Astrocyte (in vitro differentiated cells and primary cell): ENCODE measurements around the gene HACD1. TPM values are rescaled to one million over a fixed set of nuclear protein-coding genes. Genes with fewer than 3 reads are reported as not detected.

ENCODE experiments used
- DNase-seq: peaks from one replicate; pipeline ENCODE4 v3.0.0-alpha.2; 2010; ENCODE audit warnings: low read depth
- FAIRE-seq: peaks from 2 replicates; lab custom pipeline; 2011; peaks lifted over from hg19 to GRCh38; lab: Jason Lieb, UNC
- H2AFZ ChIP-seq: 2 replicates; pipeline ENCODE4 v1.6.0; 2012; ENCODE audit warnings: low read depth, low read length, inconsistent platforms
- H3K27ac ChIP-seq: 2 replicates; pipeline ENCODE4 v1.5.1; 2011; ENCODE audit warnings: low read depth, low read length, inconsistent platforms
- H3K27me3 ChIP-seq: 2 replicates; pipeline ENCODE4 v1.6.0; 2011; ENCODE audit warnings: low read length, inconsistent platforms; ENCODE audit not compliant: insufficient read depth
- H3K36me3 ChIP-seq: 2 replicates; pipeline ENCODE4 v1.5.1; 2011; ENCODE audit warnings: low read length, inconsistent platforms; ENCODE audit not compliant: insufficient read depth
- H3K4me1 ChIP-seq: 2 replicates; pipeline ENCODE4 v1.5.1; 2011; ENCODE audit warnings: low read length, inconsistent platforms; ENCODE audit not compliant: insufficient read depth
- H3K4me2 ChIP-seq: 2 replicates; pipeline ENCODE4 v1.6.0; 2012; ENCODE audit warnings: low read length, inconsistent platforms
- H3K4me3 ChIP-seq: 2 replicates; pipeline ENCODE4 v1.5.1; 2011; ENCODE audit warnings: low read depth, mild to moderate bottlenecking, low read length, inconsistent platforms; ENCODE audit not compliant: insufficient read depth
- H3K79me2 ChIP-seq: 2 replicates; pipeline ENCODE4 v1.6.0; 2012; ENCODE audit warnings: mild to moderate bottlenecking, low read length, inconsistent platforms; ENCODE audit not compliant: insufficient read depth
- H3K9ac ChIP-seq: 2 replicates; pipeline ENCODE4 v1.6.0; 2012; ENCODE audit warnings: mild to moderate bottlenecking, low read length, inconsistent platforms
- H3K9me3 ChIP-seq: 2 replicates; pipeline ENCODE4 v1.5.1; 2012; ENCODE audit warnings: low read depth, mild to moderate bottlenecking, low read length, inconsistent platforms; ENCODE audit not compliant: insufficient read depth
- H4K20me1 ChIP-seq: 2 replicates; pipeline ENCODE4 v1.6.0; 2012; ENCODE audit warnings: low read length, inconsistent platforms; ENCODE audit not compliant: insufficient read depth
- H3K27ac Mint-ChIP-seq: one replicate; pipeline ENCODE4 v1.8.0; 2021; ENCODE audit warnings: mild to moderate bottlenecking, mixed read lengths; ENCODE audit not compliant: unreplicated experiment
- H3K27me3 Mint-ChIP-seq: one replicate; pipeline ENCODE4 v1.8.0; 2021; ENCODE audit warnings: low read depth, mixed read lengths; ENCODE audit not compliant: unreplicated experiment
- H3K36me3 Mint-ChIP-seq: one replicate; pipeline ENCODE4 v1.8.0; 2021; ENCODE audit warnings: low read depth, mixed read lengths; ENCODE audit not compliant: unreplicated experiment
- H3K4me1 Mint-ChIP-seq: one replicate; pipeline ENCODE4 v1.8.0; 2021; ENCODE audit warnings: low read depth, mixed read lengths; ENCODE audit not compliant: unreplicated experiment
- H3K4me3 Mint-ChIP-seq: one replicate; pipeline ENCODE4 v1.8.0; 2021; ENCODE audit warnings: mild to moderate bottlenecking, moderate library complexity, mixed read lengths; ENCODE audit not compliant: unreplicated experiment
- H3K9me3 Mint-ChIP-seq: one replicate; pipeline ENCODE4 v1.8.0; 2021; ENCODE audit warnings: mild to moderate bottlenecking, mixed read lengths; ENCODE audit not compliant: unreplicated experiment
- EZH2 ChIP-seq: IDR thresholded peaks from 2 replicates; pipeline ENCODE4 v1.6.1; 2012; ENCODE audit warnings: mild to moderate bottlenecking, low read length, inconsistent platforms; ENCODE audit not compliant: insufficient read depth
- total RNA-seq: library from RNA; stranded (reverse); gene quantifications from 2 replicates; pipeline ENCODE4 v1.2.1, GENCODE V29; 2021
- TF ChIP-seq, protein P1 (sequence below): IDR thresholded peaks from 2 replicates; pipeline ENCODE4 v1.5.1; 2011; ENCODE audit warnings: low read depth, mild to moderate bottlenecking, inconsistent platforms, low read length, moderate library complexity; ENCODE audit not compliant: insufficient read depth

The HACD1 gene
- total RNA-seq, 1 donor from 2014 or later = 87.7 TPM

DNA sequence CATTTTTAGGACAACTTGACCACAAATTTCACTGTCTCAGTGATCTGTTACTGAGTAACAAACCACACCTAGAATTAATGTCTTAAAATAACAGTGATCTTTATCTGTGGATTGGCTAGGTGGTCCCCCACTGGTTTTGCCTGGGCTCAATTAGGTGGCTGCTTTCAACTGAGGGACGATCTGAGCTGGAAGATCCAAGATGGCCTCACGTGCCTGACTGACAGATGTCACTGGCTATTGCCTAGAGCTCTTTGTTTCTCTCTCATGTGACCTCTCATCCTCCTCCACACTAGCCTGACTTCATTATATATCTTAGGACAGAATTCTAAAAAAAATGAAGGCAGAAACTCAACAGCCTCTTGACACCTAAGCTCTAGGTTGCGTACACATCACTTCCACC, 59.7 kb downstream of the HACD1 start:
- Histone ChIP-seq H3K9ac (no peak overlapping the region), H3K4me1 (no peaks in the 10 kb centered on the region), H3K4me3 (no peak overlapping the region), H3K36me3 (no peaks in the 10 kb centered on the region), H4K20me1 (no peaks in the 10 kb centered on the region), H3K9me3 (no peaks in the 10 kb centered on the region), H3K27me3 (no peaks in the 10 kb centered on the region), H3K79me2 (no peaks in the 10 kb centered on the region), H3K27ac (no peak overlapping the region), H3K4me2 (no peak overlapping the region), H2AFZ (no peak overlapping the region)
- no peak for TF ChIP-seq EZH2
- TF ChIP-seq, protein P1, sequence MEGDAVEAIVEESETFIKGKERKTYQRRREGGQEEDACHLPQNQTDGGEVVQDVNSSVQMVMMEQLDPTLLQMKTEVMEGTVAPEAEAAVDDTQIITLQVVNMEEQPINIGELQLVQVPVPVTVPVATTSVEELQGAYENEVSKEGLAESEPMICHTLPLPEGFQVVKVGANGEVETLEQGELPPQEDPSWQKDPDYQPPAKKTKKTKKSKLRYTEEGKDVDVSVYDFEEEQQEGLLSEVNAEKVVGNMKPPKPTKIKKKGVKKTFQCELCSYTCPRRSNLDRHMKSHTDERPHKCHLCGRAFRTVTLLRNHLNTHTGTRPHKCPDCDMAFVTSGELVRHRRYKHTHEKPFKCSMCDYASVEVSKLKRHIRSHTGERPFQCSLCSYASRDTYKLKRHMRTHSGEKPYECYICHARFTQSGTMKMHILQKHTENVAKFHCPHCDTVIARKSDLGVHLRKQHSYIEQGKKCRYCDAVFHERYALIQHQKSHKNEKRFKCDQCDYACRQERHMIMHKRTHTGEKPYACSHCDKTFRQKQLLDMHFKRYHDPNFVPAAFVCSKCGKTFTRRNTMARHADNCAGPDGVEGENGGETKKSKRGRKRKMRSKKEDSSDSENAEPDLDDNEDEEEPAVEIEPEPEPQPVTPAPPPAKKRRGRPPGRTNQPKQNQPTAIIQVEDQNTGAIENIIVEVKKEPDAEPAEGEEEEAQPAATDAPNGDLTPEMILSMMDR = no peak
- Mint-ChIP-seq H3K4me3 (no peak overlapping the region), H3K36me3 (no peaks in the 10 kb centered on the region), H3K9me3 (peaks cover 2% of the 10 kb centered on the region), H3K4me1 (peaks cover 5% of the 10 kb centered on the region), H3K27me3 (no peaks in the 10 kb centered on the region), H3K27ac (no peak overlapping the region)
- FAIRE-seq (no peak), DNase-seq (no peak)

GRCh38 chr10:17548770-17549169, 68.4 kb downstream of the HACD1 start:
- Mint-ChIP-seq H3K4me3 (no peak overlapping the region), H3K27ac (no peak overlapping the region), H3K9me3 (peaks cover 5% of the 10 kb centered on the region), H3K36me3 (peaks cover 2% of the 10 kb centered on the region), H3K4me1 (peaks cover 10% of the 10 kb centered on the region), H3K27me3 (peaks cover 6% of the 10 kb centered on the region)
- no peaks in the 10 kb centered on the region for H3K27me3 ChIP-seq
- H4K20me1 ChIP-seq = no peaks in the 10 kb centered on the region
- no peak overlapping the region for H2AFZ ChIP-seq
- no peak overlapping the region for H3K4me2 ChIP-seq
- no peak overlapping the region for H3K27ac ChIP-seq
- H3K4me1 ChIP-seq = no peaks in the 10 kb centered on the region
- no peaks in the 10 kb centered on the region for H3K36me3 ChIP-seq
- H3K9ac ChIP-seq = no peak overlapping the region
- H3K4me3 ChIP-seq = no peak overlapping the region
- TF ChIP-seq, protein P1 = no peak
- TF ChIP-seq EZH2 = no peak
- FAIRE-seq (no peak), DNase-seq (peak; percentile 77)
- no peaks in the 10 kb centered on the region for H3K79me2 ChIP-seq
- H3K9me3 ChIP-seq = no peaks in the 10 kb centered on the region

DNA sequence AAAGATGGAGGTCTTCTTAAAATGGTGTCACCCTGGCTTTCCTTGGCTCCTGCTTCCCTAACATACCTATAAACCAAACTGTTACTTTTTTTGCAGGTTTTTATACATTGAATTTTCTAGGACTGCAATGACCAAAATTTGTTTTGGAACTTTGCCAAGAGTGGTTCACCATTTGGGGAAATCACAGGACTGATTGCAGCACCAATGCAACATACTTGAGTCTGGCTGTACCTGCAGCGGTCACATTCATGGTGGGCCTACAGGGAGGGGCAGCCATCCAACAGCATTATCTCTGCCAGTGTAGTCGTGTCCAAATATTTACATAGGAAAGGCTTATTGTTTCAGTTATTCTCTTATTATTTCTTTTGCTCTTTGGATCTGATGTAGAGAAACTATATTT, 69.0 kb downstream of the HACD1 start:
- Histone ChIP-seq H2AFZ (no peak overlapping the region), H3K4me2 (no peak overlapping the region), H3K9me3 (no peaks in the 10 kb centered on the region), H4K20me1 (no peaks in the 10 kb centered on the region), H3K79me2 (no peaks in the 10 kb centered on the region), H3K4me1 (no peaks in the 10 kb centered on the region), H3K36me3 (no peaks in the 10 kb centered on the region), H3K27me3 (no peaks in the 10 kb centered on the region), H3K27ac (no peak overlapping the region), H3K9ac (no peak overlapping the region), H3K4me3 (no peak overlapping the region)
- FAIRE-seq (no peak), DNase-seq (no peak)
- H3K9me3 Mint-ChIP-seq = peaks cover 5% of the 10 kb centered on the region
- no peak for TF ChIP-seq EZH2
- TF ChIP-seq, protein P1 = no peak
- no peak overlapping the region for H3K27ac Mint-ChIP-seq
- no peak overlapping the region for H3K4me3 Mint-ChIP-seq
- H3K4me1 Mint-ChIP-seq = peaks cover 10% of the 10 kb centered on the region
- H3K36me3 Mint-ChIP-seq = peaks cover 2% of the 10 kb centered on the region
- peaks cover 6% of the 10 kb centered on the region for H3K27me3 Mint-ChIP-seq
